ENCODE measurements around the gene RTF1.

GRCh38 chr15:41523097-41523496, 106.2 kb downstream of the RTF1 start:
- TF ChIP-seq HDGF (IDR thresholded peaks at IDR 0.05; ENCODE audit: borderline replicate concordance) (no peak), PKNOX1 (IDR thresholded peaks at IDR 0.05) (no peak), TARDBP (IDR thresholded peaks at IDR 0.05) (no peak), FOXM1 (IDR thresholded peaks at IDR 0.05; ENCODE audit: borderline replicate concordance) (no peak), NFRKB (IDR thresholded peaks at IDR 0.05) (no peak), LEF1 (IDR thresholded peaks at IDR 0.05; ENCODE audit: borderline replicate concordance) (no peak)

All from HEK293T (cell line).